SK-MEL-5 (cell line): Measurements from ENCODE around the gene ABLIM3. TPM values are rescaled to one million over a fixed set of nuclear protein-coding genes. Genes with fewer than 3 reads are reported as not detected.

Experiments used
- DNase-seq: peaks from one replicate; pipeline ENCODE4 v3.0.0-alpha.2; 2016; ENCODE audit warnings: low read depth, low spot score
- in situ Hi-C: cut with HindIII; loops from 2 replicates; pipeline ENCODE4 v1.10.0; 2016; ENCODE audit warnings: low sequenced_read_pairs, high pct_unique_total_duplicates, low pct_unique_long_range_greater_than_20kb
- polyA plus RNA-seq, 2 experiments: library from polyadenylated mRNA; depleted of rRNA; stranded (reverse); fragments of >200 nt; gene quantifications; 2 replicates each; pipeline ENCODE4 v1.2.3, GENCODE V29; 2015
- total RNA-seq: library from RNA; depleted of rRNA; stranded (reverse); fragments of >200 nt; shearing (Covaris generic); gene quantifications from 2 replicates; pipeline ENCODE4 v1.2.3, GENCODE V29; 2014; rRNA removed

The ABLIM3 gene
- 0.43 and 0.58 TPM in 2 replicates for total RNA-seq
- 0.69 and 0.94 TPM in 2 replicates for polyA plus RNA-seq (2015; cell fraction: cytosol; rRNA removed)
- polyA plus RNA-seq (2015; cell fraction: nucleus; rRNA removed) = 0.58 and 1.3 TPM in 2 replicates

DNA sequence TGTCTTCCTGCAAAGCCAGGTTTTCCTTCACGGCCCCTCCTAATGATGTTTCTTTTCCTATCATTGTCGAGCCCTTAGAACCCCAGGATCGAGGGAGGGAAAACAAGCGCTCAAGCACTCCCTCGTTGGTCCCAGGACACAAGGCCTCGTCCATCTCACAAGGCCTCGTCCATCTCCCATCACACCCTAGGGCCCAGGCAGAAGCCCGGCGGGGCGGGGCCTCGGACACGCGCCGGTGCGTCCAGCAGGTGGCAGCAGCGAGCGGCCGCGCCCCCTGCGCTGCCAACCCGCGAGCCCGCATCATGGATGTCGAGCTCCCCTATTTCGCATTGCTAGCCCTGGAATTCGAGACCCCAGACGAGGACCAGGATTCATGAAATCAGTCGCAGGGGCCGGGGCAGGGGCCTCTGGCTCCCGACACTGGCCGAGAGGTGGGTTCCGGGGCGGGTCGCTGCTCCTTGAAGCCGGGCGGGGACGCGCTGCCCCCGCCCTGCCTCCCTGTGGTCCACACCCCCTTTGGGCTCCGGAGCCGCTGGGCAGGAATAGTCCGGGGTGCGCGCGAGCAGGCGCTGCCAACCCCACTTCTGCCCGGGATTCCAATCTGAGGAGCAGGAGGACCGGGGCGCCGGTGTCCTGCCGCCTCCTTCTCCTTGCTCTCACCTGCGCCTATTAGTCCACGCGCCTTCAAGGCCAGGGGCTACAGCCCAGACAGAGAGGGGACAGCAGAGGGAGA is at the start of gene ABLIM3:
ABLIM3 (plus strand) TSS at position 270 of the 733 bp plus-strand sequence. CDS start 603 bp downstream, outside the sequence.
- in situ Hi-C loops = no loop called here
- DNase-seq = peak; percentile 60

GRCh38 chr5:149093625-149094024 is 47.7 kb upstream of the ABLIM3 start:
- DNase-seq = no peak
- in situ Hi-C loops = no loop called here

GRCh38 chr5:149094996-149095395 is 46.3 kb upstream of the ABLIM3 start:
- DNase-seq = no peak
- in situ Hi-C loops = no loop called here

DNA sequence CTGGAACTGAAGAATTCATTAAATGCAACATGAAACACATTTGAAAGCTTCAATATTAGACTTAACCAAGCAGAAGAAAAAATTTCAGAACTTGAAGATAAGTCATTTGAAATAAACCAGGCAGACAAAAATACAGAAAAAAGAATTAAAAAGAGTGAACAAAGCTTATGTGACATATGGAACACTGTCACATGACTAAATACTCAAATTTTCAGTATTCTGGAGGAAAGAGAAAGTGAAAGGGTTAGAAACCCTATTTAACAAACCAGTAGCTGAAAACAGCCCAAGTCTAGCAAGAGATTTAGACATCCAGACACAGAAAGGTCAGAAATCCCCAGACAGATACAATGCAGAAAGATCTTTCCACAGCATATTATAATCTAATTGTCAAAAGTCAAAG is 41.4 kb upstream of the ABLIM3 start:
- DNase-seq = no peak
- in situ Hi-C loops = no loop called here

GRCh38 chr5:149100331-149100730 is 41.0 kb upstream of the ABLIM3 start:
- in situ Hi-C loops = no loop called here
- DNase-seq = no peak

GRCh38 chr5:149108651-149109280 is 32.5 kb upstream of the ABLIM3 start:
- no peak for DNase-seq
- in situ Hi-C loops = no loop called here

DNA sequence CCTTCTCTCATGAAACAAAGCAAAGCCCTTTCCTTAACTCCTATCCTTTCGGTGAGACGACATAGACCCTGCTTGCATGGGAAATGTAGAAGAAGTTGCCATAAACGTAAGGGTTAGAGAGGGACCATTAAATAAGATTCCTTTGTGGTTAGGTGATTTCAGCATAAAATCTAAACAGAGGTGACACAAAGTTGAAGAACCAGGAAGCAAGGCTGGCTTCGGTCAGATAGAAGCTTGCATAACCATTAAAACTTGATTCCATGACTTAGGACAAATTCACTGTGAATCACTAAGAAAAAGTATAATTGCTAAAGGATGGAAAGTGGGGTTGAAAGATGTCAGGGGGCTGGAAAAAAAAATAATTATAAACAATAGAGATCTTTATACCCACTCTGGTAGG is 30.9 kb upstream of the ABLIM3 start:
- no peak for DNase-seq
- in situ Hi-C loops = no loop called here

GRCh38 chr5:149113669-149114068 is 27.6 kb upstream of the ABLIM3 start:
- DNase-seq = no peak
- in situ Hi-C loops = no loop called here

DNA sequence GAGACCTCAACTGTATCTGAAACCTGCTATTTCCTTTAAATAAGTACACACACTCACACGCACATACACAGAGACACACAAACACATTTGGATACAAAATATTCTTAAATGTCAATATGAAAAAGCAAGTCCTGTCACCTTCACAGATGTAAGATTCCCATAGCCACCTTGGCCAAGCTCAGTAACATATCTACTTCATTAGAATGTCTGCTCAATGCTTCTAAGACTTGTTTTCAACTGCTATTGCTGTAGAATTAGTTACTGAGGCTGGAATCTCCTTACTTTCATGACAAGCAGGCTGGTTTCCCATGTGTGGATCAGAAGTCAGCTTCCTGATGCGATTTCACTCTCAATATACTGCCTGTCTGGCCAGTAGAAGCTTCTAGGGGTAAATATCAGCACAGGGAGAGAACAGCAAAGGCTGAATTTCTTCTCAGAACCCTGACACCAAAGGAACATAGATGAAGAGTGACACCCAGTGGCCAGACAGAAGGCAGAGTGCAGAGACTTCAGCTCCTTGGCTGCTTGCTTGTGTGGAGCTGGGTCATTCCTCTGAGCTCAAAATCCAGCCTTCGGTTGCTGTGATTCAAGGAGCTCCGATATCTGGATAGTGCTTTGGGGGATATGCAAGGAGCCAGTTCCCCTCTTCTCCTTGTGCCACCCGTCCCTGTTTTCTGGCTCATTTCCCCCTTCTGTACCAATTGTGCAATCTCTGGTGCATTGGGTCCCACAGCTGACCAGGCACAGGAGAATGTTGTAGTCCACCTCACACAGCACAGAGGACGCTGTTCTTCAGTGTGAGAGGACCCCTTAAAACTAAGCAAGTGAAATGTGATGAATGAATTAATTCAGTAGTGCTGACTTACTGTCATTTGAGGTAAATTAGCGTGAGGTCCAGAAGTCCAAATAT is 26.6 kb upstream of the ABLIM3 start:
- in situ Hi-C loops = no loop called here

DNA sequence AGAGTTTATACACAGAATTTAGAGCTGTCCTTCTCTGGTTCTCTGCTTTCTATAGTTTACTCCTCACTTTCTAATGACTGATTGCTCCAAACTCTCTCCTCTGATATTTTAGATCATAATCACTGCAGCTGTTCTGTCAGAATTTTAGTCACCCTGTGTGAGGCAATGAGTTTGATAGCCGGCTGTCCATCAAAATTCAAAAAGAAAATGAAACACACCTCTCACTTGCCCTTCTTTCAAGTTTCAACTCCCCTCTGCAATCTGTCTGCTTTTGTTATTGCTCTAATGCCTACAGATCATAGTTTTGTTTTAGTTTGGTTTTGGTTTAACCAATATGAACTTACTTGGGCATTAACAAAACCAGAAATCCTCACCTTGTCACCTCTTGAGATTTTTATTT is 23.3 kb upstream of the ABLIM3 start:
- in situ Hi-C loops = no loop called here
- no peak for DNase-seq

More for the DNA sequence above, 26.6 kb upstream of the ABLIM3 start:
- peak; percentile 89 for DNase-seq

GRCh38 chr5:149118463-149118862 is 22.8 kb upstream of the ABLIM3 start:
- no peak for DNase-seq
- in situ Hi-C loops = no loop called here

GRCh38 chr5:149121145-149121544 is 20.1 kb upstream of the ABLIM3 start:
- in situ Hi-C loops = no loop called here
- DNase-seq = no peak

GRCh38 chr5:149123211-149123610 is 18.1 kb upstream of the ABLIM3 start:
- in situ Hi-C loops = no loop called here
- no peak for DNase-seq

DNA sequence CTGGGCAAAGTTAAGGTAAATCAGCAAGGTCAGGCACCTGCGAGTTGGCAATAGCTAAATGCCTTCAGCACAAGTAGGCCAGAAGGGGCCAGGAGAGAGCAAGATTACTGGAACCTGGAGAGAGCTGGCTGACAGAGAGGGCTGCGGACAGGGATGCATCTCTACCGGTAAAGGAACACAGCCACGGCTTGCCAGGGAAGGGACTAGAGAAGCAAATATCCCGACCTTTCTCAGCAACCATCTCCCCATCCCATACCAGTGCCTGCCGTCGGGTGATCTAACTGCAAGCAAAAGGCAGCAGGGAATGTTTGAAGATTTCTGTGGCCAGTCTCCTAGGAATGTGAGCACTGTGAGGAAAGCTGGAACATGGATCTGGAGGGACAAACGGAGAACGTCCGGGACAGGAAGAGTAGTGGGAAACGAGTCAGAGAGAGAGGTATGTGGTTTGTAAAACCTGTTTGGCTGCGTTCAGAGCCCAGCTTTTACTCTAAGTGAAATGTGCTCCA is 15.9 kb upstream of the ABLIM3 start:
- no peak for DNase-seq
- in situ Hi-C loops = no loop called here

DNA sequence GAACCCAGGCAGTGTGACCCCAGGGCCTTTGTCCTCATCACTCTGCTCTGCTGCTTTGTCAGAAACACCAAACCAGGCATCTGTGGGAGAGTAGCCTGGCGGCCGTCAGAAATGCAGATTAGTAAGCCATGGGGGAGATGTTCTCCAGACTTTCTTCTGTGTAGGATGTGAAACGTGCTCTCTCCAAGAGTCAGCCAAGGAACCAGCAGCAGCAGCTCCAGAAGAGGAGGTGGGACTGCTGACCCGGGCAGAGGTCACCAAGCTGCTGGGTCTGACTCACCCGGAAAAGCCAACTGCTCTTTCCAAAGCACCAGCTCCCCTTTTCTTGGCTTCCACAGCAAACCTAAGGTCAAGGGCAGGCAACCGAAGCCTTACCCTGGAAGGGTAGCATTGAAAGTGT is 14.4 kb upstream of the ABLIM3 start:
- no peak for DNase-seq
- in situ Hi-C loops = no loop called here

DNA sequence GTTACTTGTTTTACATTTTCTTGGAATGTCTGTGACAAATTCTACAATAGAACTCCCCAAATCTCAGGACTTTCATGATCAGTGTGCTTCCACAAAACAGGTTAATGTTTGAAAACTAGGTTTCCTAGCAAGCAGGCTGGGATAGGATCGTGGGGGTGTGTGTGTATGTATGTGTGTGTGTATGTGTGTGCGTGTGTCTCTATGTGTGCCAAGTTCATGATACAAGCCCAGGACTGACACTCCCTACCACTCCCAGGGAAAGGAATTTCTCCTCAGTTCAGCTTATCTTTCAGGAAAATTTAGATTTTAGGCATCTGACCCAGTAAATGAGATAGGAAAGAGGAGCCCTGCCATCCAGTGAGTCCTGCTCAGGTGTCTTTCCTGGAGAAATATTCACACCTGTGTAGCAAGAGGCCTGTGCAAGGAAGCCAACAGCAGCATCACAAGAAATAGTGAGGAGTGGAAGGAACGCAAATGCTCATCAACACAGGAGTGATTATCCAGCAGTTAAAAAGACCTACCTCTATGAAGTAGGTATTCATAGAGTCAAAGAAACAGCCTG is 13.8 kb upstream of the ABLIM3 start:
- in situ Hi-C loops = no loop called here
- DNase-seq = no peak

DNA sequence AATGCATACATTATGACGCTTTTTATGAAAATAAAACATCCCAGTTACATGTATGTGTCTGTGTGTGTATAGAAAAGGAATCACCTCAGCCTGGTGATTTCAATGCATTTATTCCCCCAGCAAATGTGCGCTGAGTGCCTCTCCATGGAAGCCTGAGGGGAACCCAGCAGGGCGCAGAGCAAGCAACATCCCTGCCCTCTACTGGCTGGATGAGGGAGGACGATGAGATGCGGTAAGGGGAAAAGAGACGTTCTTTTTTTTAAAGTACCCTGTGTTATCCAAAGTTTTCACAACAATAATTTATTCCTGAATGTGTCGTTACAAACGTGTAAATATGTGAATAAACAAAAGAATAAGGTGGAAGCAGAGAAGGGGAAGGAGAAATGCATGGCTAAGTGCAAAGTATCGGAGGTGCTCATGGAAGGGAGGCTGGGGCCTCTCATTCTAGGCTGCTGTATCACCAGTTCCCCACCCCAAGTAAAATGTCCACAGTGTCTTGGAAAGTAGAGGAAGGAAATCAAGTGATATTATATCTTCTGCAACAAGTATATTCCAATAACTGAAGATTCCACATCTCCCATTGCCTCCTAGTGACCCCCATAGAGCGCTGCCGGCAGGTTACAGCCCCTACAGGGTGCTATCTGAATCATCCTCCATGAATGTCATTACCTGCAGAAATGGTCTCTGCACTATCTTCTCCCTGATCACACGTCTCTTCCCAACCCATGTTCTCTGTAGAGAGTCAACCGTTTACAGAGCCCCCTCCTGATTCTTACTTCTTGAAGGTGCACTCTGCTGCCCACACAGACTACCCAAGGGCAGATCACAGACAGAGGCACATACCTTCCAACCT is 13.0 kb upstream of the ABLIM3 start:
- in situ Hi-C loops = no loop called here
- peak; percentile 61 for DNase-seq
